H1 (cell line): ENCODE results near the gene TMEM185A. TPM values are rescaled to one million over a fixed set of nuclear protein-coding genes. Genes with fewer than 3 reads are reported as not detected.
A peak's percentile ranks its signal among the peaks of the same experiment; 100 is the strongest.

ENCODE experiments used
- CTCF ChIA-PET: fragments of 300-600 bp; sonication (Branson Sonifier 250); formaldehyde crosslinking; loops from one replicate; lab custom pipeline; 2021; ENCODE audit not compliant: partially characterized antibody; lab: Charles Lee
- POLR2A ChIA-PET: fragments of 300-600 bp; sonication (Branson Sonifier 250); formaldehyde crosslinking; loops from one replicate; lab custom pipeline; 2021; ENCODE audit warnings: inconsistent platforms; ENCODE audit not compliant: partially characterized antibody; lab: Charles Lee
- DNase-seq, 2 experiments: peaks; one replicate each; pipeline versions ENCODE4 v3.0.0 to v3.0.0-alpha.2; 2010 to 2022; ENCODE audit warnings: low spot score in 2 of 2, low read depth in 1 of 2, mixed read lengths in 1 of 2
- FAIRE-seq: peaks from 2 replicates; lab custom pipeline; 2011; peaks lifted over from hg19 to GRCh38; lab: Jason Lieb, UNC
- H2AFZ ChIP-seq: 2 replicates; pipeline ENCODE4 v1.8.1; 2012; ENCODE audit warnings: low read length, inconsistent platforms
- H2AK5ac ChIP-seq: 2 replicates; pipeline ENCODE4 v1.6.1; 2013; ENCODE audit warnings: low read depth, low read length
- H2BK120ac ChIP-seq: replicated peaks from 2 replicates; pipeline ENCODE3; 2013; ENCODE audit warnings: low read depth, low read length, inconsistent platforms
- H2BK12ac ChIP-seq: 2 replicates; pipeline ENCODE4 v1.6.1; 2013; ENCODE audit warnings: low read depth, low read length
- H2BK15ac ChIP-seq: 2 replicates; pipeline ENCODE4 v1.6.1; 2013; ENCODE audit warnings: low read length
- H2BK20ac ChIP-seq: 2 replicates; pipeline ENCODE4 v1.6.1; 2013; ENCODE audit warnings: low read length
- H2BK5ac ChIP-seq: 2 replicates; pipeline ENCODE4 v1.6.1; 2013; ENCODE audit warnings: low read depth, low read length
- H3K14ac ChIP-seq: 2 replicates; pipeline ENCODE4 v1.6.1; 2013; ENCODE audit warnings: inconsistent platforms; ENCODE audit not compliant: insufficient read length
- H3K18ac ChIP-seq: 2 replicates; pipeline ENCODE4 v1.6.1; 2013; ENCODE audit warnings: low read length; ENCODE audit errors: extremely low read depth
- H3K23ac ChIP-seq: 2 replicates; pipeline ENCODE4 v1.6.1; 2013; ENCODE audit warnings: inconsistent platforms; ENCODE audit not compliant: insufficient read length
- H3K23me2 ChIP-seq: 2 replicates; pipeline ENCODE4 v1.6.1; 2013; ENCODE audit warnings: low read depth, low read length
- H3K27ac ChIP-seq: 2 replicates; pipeline ENCODE4 v1.6.1; 2011; ENCODE audit warnings: low read depth, low read length, inconsistent platforms
- H3K27me3 ChIP-seq, 4 experiments: replicated peaks in 1 of 4; 1 replicate in 1 of 4; 2 replicates in 3 of 4; pipeline versions ENCODE4 v1.6.1 to v1.8.1; 2011 to 2013; ENCODE audit warnings: low read length in 3 of 4, mild to moderate bottlenecking in 3 of 4, inconsistent platforms in 2 of 4, mixed read lengths in 2 of 4, moderate library complexity in 1 of 4; ENCODE audit not compliant: control insufficient read depth in 3 of 4, insufficient read depth in 3 of 4; ENCODE audit errors: extremely low read depth in 1 of 4
- H3K36me3 ChIP-seq, 4 experiments: 2 replicates each; pipeline versions ENCODE4 v1.6.1 to v1.8.1; 2011 to 2013; ENCODE audit warnings: mild to moderate bottlenecking in 4 of 4, low read length in 3 of 4, moderate library complexity in 2 of 4, control low read depth in 1 of 4, inconsistent platforms in 1 of 4; ENCODE audit not compliant: insufficient read depth in 4 of 4, control insufficient read depth in 2 of 4
- H3K4ac ChIP-seq: replicated peaks from 2 replicates; pipeline ENCODE3; 2013; ENCODE audit warnings: low read length, low read depth, mixed read lengths, inconsistent platforms; ENCODE audit not compliant: insufficient read length
- H3K4me1 ChIP-seq, 4 experiments: replicated peaks in 1 of 4; 1 replicate in 1 of 4; 2 replicates in 3 of 4; pipeline versions ENCODE4 v1.6.1 to v1.8.1; 2011 to 2013; ENCODE audit warnings: low read length in 3 of 4, inconsistent platforms in 2 of 4, mixed read lengths in 1 of 4; ENCODE audit not compliant: insufficient read depth in 4 of 4, control insufficient read depth in 3 of 4
- H3K4me2 ChIP-seq, 2 experiments: 2 replicates each; pipeline versions ENCODE4 v1.6.1 to v1.8.1; 2011 to 2013; ENCODE audit warnings: low read depth in 2 of 2, low read length in 2 of 2, control low read depth in 1 of 2, inconsistent platforms in 1 of 2, mild to moderate bottlenecking in 1 of 2; ENCODE audit not compliant: insufficient read depth in 1 of 2
- H3K4me3 ChIP-seq, 4 experiments: fragments of 200-600, 300-600 bp in 1 of 4; sonication (generic), shearing (Covaris generic), sonication (Bioruptor Twin) in 1 of 4; 2 replicates each; pipeline versions ENCODE4 v1.5.1 to v1.8.1; 2011 to 2016; ENCODE audit warnings: low read length in 4 of 4, low read depth in 3 of 4, control low read depth in 2 of 4, inconsistent platforms in 2 of 4, mild to moderate bottlenecking in 2 of 4, mixed read lengths in 1 of 4, moderate library complexity in 1 of 4; ENCODE audit not compliant: insufficient read depth in 2 of 4; ENCODE audit errors: extremely low read depth in 1 of 4
- H3K56ac ChIP-seq: replicated peaks from 2 replicates; pipeline ENCODE3; 2013; ENCODE audit warnings: low read depth, mild to moderate bottlenecking, mixed read lengths, low read length, inconsistent platforms; ENCODE audit not compliant: insufficient read length
- H3K79me1 ChIP-seq: 2 replicates; pipeline ENCODE4 v1.6.1; 2013; ENCODE audit warnings: low read depth, low read length, control low read depth
- H3K79me2 ChIP-seq, 2 experiments: 2 replicates each; pipeline versions ENCODE4 v1.6.1 to v1.8.1; 2012 to 2013; ENCODE audit warnings: low read length in 2 of 2, mild to moderate bottlenecking in 2 of 2, inconsistent platforms in 1 of 2; ENCODE audit not compliant: insufficient read depth in 2 of 2, control insufficient read depth in 1 of 2
- H3K9ac ChIP-seq, 4 experiments: replicated peaks in 1 of 4; 1 replicate in 1 of 4; 2 replicates in 3 of 4; pipeline versions ENCODE4 v1.6.1 to v1.8.1; 2011 to 2013; ENCODE audit warnings: low read depth in 3 of 4, low read length in 3 of 4, control low read depth in 2 of 4, mild to moderate bottlenecking in 2 of 4, moderate library complexity in 2 of 4, inconsistent platforms in 1 of 4; ENCODE audit errors: extremely low read depth in 1 of 4
- H3K9me3 ChIP-seq, 2 experiments: 2 replicates each; pipeline versions ENCODE4 v1.6.1 to v1.8.1; 2012 to 2013; ENCODE audit warnings: mild to moderate bottlenecking in 2 of 2, moderate library complexity in 2 of 2, control low read depth in 1 of 2, inconsistent platforms in 1 of 2, low read depth in 1 of 2, low read length in 1 of 2, mixed read lengths in 1 of 2; ENCODE audit not compliant: insufficient read depth in 2 of 2
- H4K20me1 ChIP-seq, 2 experiments: replicated peaks in 1 of 2; 2 replicates each; pipeline versions ENCODE3 to v1.8.1; 2011 to 2013; ENCODE audit warnings: inconsistent platforms in 2 of 2, low read length in 2 of 2, mild to moderate bottlenecking in 1 of 2; ENCODE audit not compliant: insufficient read depth in 2 of 2, control insufficient read depth in 1 of 2
- H4K5ac ChIP-seq: 2 replicates; pipeline ENCODE4 v1.6.1; 2013; ENCODE audit warnings: low read length, low read depth, mixed read lengths, inconsistent platforms; ENCODE audit not compliant: insufficient read length
- H4K8ac ChIP-seq: 2 replicates; pipeline ENCODE4 v1.8.0; 2013; ENCODE audit warnings: mild to moderate bottlenecking, moderate library complexity, low read length, inconsistent platforms; ENCODE audit not compliant: insufficient read depth; ENCODE audit errors: extremely low read depth
- H4K91ac ChIP-seq: replicated peaks from 2 replicates; pipeline ENCODE3; 2013; ENCODE audit warnings: low read length, mixed read lengths, inconsistent platforms; ENCODE audit not compliant: insufficient read length
- CHD1 ChIP-seq: IDR thresholded peaks from 2 replicates; pipeline ENCODE4 v1.6.1; 2012; ENCODE audit warnings: low read depth, low read length, improper control_type of control experiment
- E2F6 ChIP-seq: IDR thresholded peaks from 2 replicates; pipeline ENCODE4 v1.6.1; 2012; ENCODE audit warnings: inconsistent platforms
- KDM4A ChIP-seq: IDR thresholded peaks from one replicate; pipeline ENCODE4 v1.7.1; 2012; ENCODE audit warnings: low read depth, mild to moderate bottlenecking, moderate library complexity, low read length, inconsistent platforms; ENCODE audit not compliant: severe bottlenecking
- RNF2 ChIP-seq: fragments of 200-900, 300-1000 bp; sonication (generic); IDR thresholded peaks from 2 replicates; pipeline ENCODE4 v1.7.1; 2016; ENCODE audit warnings: borderline replicate concordance, low read depth, mild to moderate bottlenecking, antibody characterized with exemption, low read length; ENCODE audit not compliant: poor library complexity, severe bottlenecking; ENCODE audit errors: missing control alignments
- RXRA ChIP-seq: IDR thresholded peaks from 2 replicates; pipeline ENCODE4 v1.6.1; 2011; ENCODE audit warnings: low read depth, mild to moderate bottlenecking, low read length, moderate library complexity; ENCODE audit not compliant: insufficient read depth
- SIN3A ChIP-seq, 2 experiments: IDR thresholded peaks in 1 of 2; conservative IDR thresholded peaks in 1 of 2; 2 replicates each; pipeline ENCODE4 v1.6.1; 2011 to 2012; ENCODE audit warnings: low read length in 2 of 2, improper control_type of control experiment in 1 of 2, low read depth in 1 of 2, mild to moderate bottlenecking in 1 of 2
- SIX5 ChIP-seq: IDR thresholded peaks from 2 replicates; pipeline ENCODE4 v1.6.1; 2011; ENCODE audit warnings: mild to moderate bottlenecking, low read depth, low read length
- SP2 ChIP-seq: IDR thresholded peaks from 2 replicates; pipeline ENCODE4 v1.6.1; 2012; ENCODE audit warnings: mild to moderate bottlenecking, low read length, inconsistent platforms
- WGBS, 2 experiments: shearing (Covaris generic) in 1 of 2; methylation state at CpG; one replicate each; pipeline versions ENCODE4 v1.1.6 to v1.1.7; 2013 to 2015; ENCODE audit warnings: low lambda C conversion rate in 2 of 2, mixed read lengths in 2 of 2, inconsistent platforms in 1 of 2, low coverage in 1 of 2, missing lambda C conversion rate in 1 of 2; ENCODE audit not compliant: insufficient replicate concordance in 2 of 2, insufficient coverage in 1 of 2, insufficient read length in 1 of 2; ENCODE audit errors: extremely low coverage in 1 of 2, missing lambda C conversion rate in 1 of 2; 5-methylcytosine and 5-hydroxymethylcytosine counted together
- polyA plus RNA-seq, 7 experiments: library from polyadenylated mRNA; depleted of rRNA in 3 of 7; stranded (reverse) in 5 of 7; unstranded in 2 of 7; fragments of >200 nt in 5 of 7; fragments of 200-250 nt in 2 of 7; gene quantifications; 1 replicate in 5 of 7; 2 replicates in 1 of 7; 4 replicates in 1 of 7; pipeline versions ENCODE4 v1.2.1 to v1.2.3, GENCODE V29; 2011 to 2013; ENCODE audit warnings: missing spikeins in 2 of 7, mixed read lengths in 2 of 7
- total RNA-seq: library from RNA; stranded (reverse); fragmentation: NEBNext Ultra II Directional; extraction: Animal tissue kit (Norgen Biotek cat#: 25700); gene quantifications from 2 replicates; pipeline ENCODE4 v1.2.1, GENCODE V29; 2021

TMEM185A gene
- total and polyA plus RNA-seq, 2 of the 8 experiments (the other 6 are each of a cell fraction or from before 2014, with no cell fraction given), result 15.0 to 26.5 TPM

GRCh38 chrX:149571770-149572169 lies 59.8 kb downstream of the TMEM185A start:
- no peaks in the 10 kb centered on the region for H3K36me3 ChIP-seq
- H3K79me1 ChIP-seq, result no peaks in the 10 kb centered on the region
- H3K56ac ChIP-seq, result no peak overlapping the region
- H3K4me1 ChIP-seq, result no peaks in the 10 kb centered on the region
- CTCF ChIA-PET, result no interaction called here
- H2BK12ac ChIP-seq, result no peak overlapping the region
- no peak overlapping the region for H4K91ac ChIP-seq
- no peak overlapping the region for H3K14ac ChIP-seq
- FAIRE-seq (peak; percentile 57), DNase-seq (no peak)
- no peak overlapping the region for H2BK20ac ChIP-seq
- H4K8ac ChIP-seq, result no peak overlapping the region
- no peak overlapping the region for H2BK5ac ChIP-seq
- no peak overlapping the region for H4K5ac ChIP-seq
- 89% methylated on average over 7 of the region's 7 CpGs; no CpG with 5 or more reads in 1 of the 2 experiments for WGBS, 2 experiments
- no peaks in the 10 kb centered on the region for H3K23me2 ChIP-seq
- H3K4ac ChIP-seq, result no peak overlapping the region
- H2BK120ac ChIP-seq, result no peak overlapping the region
- no peak overlapping the region for H2BK15ac ChIP-seq
- POLR2A ChIA-PET, result no interaction called here
- no peak overlapping the region for H2AFZ ChIP-seq
- no peak overlapping the region for H2AK5ac ChIP-seq
- no peaks in the 10 kb centered on the region for H3K79me2 ChIP-seq
- TF ChIP-seq CHD1 (no peak), RNF2 (no peak), RXRA (no peak), SIN3A (conservative IDR thresholded peaks at IDR 0.05 in 1 of 2, IDR thresholded peaks at IDR 0.05 in 1 of 2; ENCODE audit: low read depth in 1 of 2, low read length in 2 of 2) (no peak), KDM4A (no peak), SP2 (no peak), E2F6 (no peak), SIX5 (no peak)
- no peak overlapping the region for H3K9ac ChIP-seq
- H3K27me3 ChIP-seq, result no peaks in the 10 kb centered on the region
- no peak overlapping the region for H3K23ac ChIP-seq
- no peaks in the 10 kb centered on the region for H3K9me3 ChIP-seq
- no peaks in the 10 kb centered on the region for H4K20me1 ChIP-seq
- no peak overlapping the region for H3K4me3 ChIP-seq
- H3K18ac ChIP-seq, result no peak overlapping the region
- no peak overlapping the region for H3K4me2 ChIP-seq
- H3K27ac ChIP-seq, result no peak overlapping the region
